H1 (cell line): ENCODE results near the gene TMEM114. TPM values are rescaled to one million over a fixed set of nuclear protein-coding genes. Genes with fewer than 3 reads are reported as not detected.

Experiments
- CTCF ChIA-PET: fragments of 300-600 bp; sonication (Branson Sonifier 250); formaldehyde crosslinking; loops from one replicate; lab custom pipeline; 2021; ENCODE audit not compliant: partially characterized antibody; lab: Charles Lee
- POLR2A ChIA-PET: fragments of 300-600 bp; sonication (Branson Sonifier 250); formaldehyde crosslinking; loops from one replicate; lab custom pipeline; 2021; ENCODE audit warnings: inconsistent platforms; ENCODE audit not compliant: partially characterized antibody; lab: Charles Lee
- DNase-seq, 2 experiments: peaks; one replicate each; pipeline versions ENCODE4 v3.0.0 to v3.0.0-alpha.2; 2010 to 2022; ENCODE audit warnings: low spot score in 2 of 2, low read depth in 1 of 2, mixed read lengths in 1 of 2
- FAIRE-seq: peaks from 2 replicates; lab custom pipeline; 2011; peaks lifted over from hg19 to GRCh38; lab: Jason Lieb, UNC
- H2AFZ ChIP-seq: 2 replicates; pipeline ENCODE4 v1.8.1; 2012; ENCODE audit warnings: low read length, inconsistent platforms
- H2AK5ac ChIP-seq: 2 replicates; pipeline ENCODE4 v1.6.1; 2013; ENCODE audit warnings: low read depth, low read length
- H2BK120ac ChIP-seq: replicated peaks from 2 replicates; pipeline ENCODE3; 2013; ENCODE audit warnings: low read depth, low read length, inconsistent platforms
- H2BK12ac ChIP-seq: 2 replicates; pipeline ENCODE4 v1.6.1; 2013; ENCODE audit warnings: low read depth, low read length
- H2BK15ac ChIP-seq: 2 replicates; pipeline ENCODE4 v1.6.1; 2013; ENCODE audit warnings: low read length
- H2BK20ac ChIP-seq: 2 replicates; pipeline ENCODE4 v1.6.1; 2013; ENCODE audit warnings: low read length
- H2BK5ac ChIP-seq: 2 replicates; pipeline ENCODE4 v1.6.1; 2013; ENCODE audit warnings: low read depth, low read length
- H3K14ac ChIP-seq: 2 replicates; pipeline ENCODE4 v1.6.1; 2013; ENCODE audit warnings: inconsistent platforms; ENCODE audit not compliant: insufficient read length
- H3K18ac ChIP-seq: 2 replicates; pipeline ENCODE4 v1.6.1; 2013; ENCODE audit warnings: low read length; ENCODE audit errors: extremely low read depth
- H3K23ac ChIP-seq: 2 replicates; pipeline ENCODE4 v1.6.1; 2013; ENCODE audit warnings: inconsistent platforms; ENCODE audit not compliant: insufficient read length
- H3K23me2 ChIP-seq: 2 replicates; pipeline ENCODE4 v1.6.1; 2013; ENCODE audit warnings: low read depth, low read length
- H3K27ac ChIP-seq: 2 replicates; pipeline ENCODE4 v1.6.1; 2011; ENCODE audit warnings: low read depth, low read length, inconsistent platforms
- H3K27me3 ChIP-seq, 4 experiments: replicated peaks in 1 of 4; 1 replicate in 1 of 4; 2 replicates in 3 of 4; pipeline versions ENCODE4 v1.6.1 to v1.8.1; 2011 to 2013; ENCODE audit warnings: low read length in 3 of 4, mild to moderate bottlenecking in 3 of 4, inconsistent platforms in 2 of 4, mixed read lengths in 2 of 4, moderate library complexity in 1 of 4; ENCODE audit not compliant: control insufficient read depth in 3 of 4, insufficient read depth in 3 of 4; ENCODE audit errors: extremely low read depth in 1 of 4
- H3K36me3 ChIP-seq, 4 experiments: 2 replicates each; pipeline versions ENCODE4 v1.6.1 to v1.8.1; 2011 to 2013; ENCODE audit warnings: mild to moderate bottlenecking in 4 of 4, low read length in 3 of 4, moderate library complexity in 2 of 4, control low read depth in 1 of 4, inconsistent platforms in 1 of 4; ENCODE audit not compliant: insufficient read depth in 4 of 4, control insufficient read depth in 2 of 4
- H3K4ac ChIP-seq: replicated peaks from 2 replicates; pipeline ENCODE3; 2013; ENCODE audit warnings: low read length, low read depth, mixed read lengths, inconsistent platforms; ENCODE audit not compliant: insufficient read length
- H3K4me1 ChIP-seq, 4 experiments: replicated peaks in 1 of 4; 1 replicate in 1 of 4; 2 replicates in 3 of 4; pipeline versions ENCODE4 v1.6.1 to v1.8.1; 2011 to 2013; ENCODE audit warnings: low read length in 3 of 4, inconsistent platforms in 2 of 4, mixed read lengths in 1 of 4; ENCODE audit not compliant: insufficient read depth in 4 of 4, control insufficient read depth in 3 of 4
- H3K4me2 ChIP-seq, 2 experiments: 2 replicates each; pipeline versions ENCODE4 v1.6.1 to v1.8.1; 2011 to 2013; ENCODE audit warnings: low read depth in 2 of 2, low read length in 2 of 2, control low read depth in 1 of 2, inconsistent platforms in 1 of 2, mild to moderate bottlenecking in 1 of 2; ENCODE audit not compliant: insufficient read depth in 1 of 2
- H3K4me3 ChIP-seq, 4 experiments: fragments of 200-600, 300-600 bp in 1 of 4; sonication (generic), shearing (Covaris generic), sonication (Bioruptor Twin) in 1 of 4; 2 replicates each; pipeline versions ENCODE4 v1.5.1 to v1.8.1; 2011 to 2016; ENCODE audit warnings: low read length in 4 of 4, low read depth in 3 of 4, control low read depth in 2 of 4, inconsistent platforms in 2 of 4, mild to moderate bottlenecking in 2 of 4, mixed read lengths in 1 of 4, moderate library complexity in 1 of 4; ENCODE audit not compliant: insufficient read depth in 2 of 4; ENCODE audit errors: extremely low read depth in 1 of 4
- H3K56ac ChIP-seq: replicated peaks from 2 replicates; pipeline ENCODE3; 2013; ENCODE audit warnings: low read depth, mild to moderate bottlenecking, mixed read lengths, low read length, inconsistent platforms; ENCODE audit not compliant: insufficient read length
- H3K79me1 ChIP-seq: 2 replicates; pipeline ENCODE4 v1.6.1; 2013; ENCODE audit warnings: low read depth, low read length, control low read depth
- H3K79me2 ChIP-seq, 2 experiments: 2 replicates each; pipeline versions ENCODE4 v1.6.1 to v1.8.1; 2012 to 2013; ENCODE audit warnings: low read length in 2 of 2, mild to moderate bottlenecking in 2 of 2, inconsistent platforms in 1 of 2; ENCODE audit not compliant: insufficient read depth in 2 of 2, control insufficient read depth in 1 of 2
- H3K9ac ChIP-seq, 4 experiments: replicated peaks in 1 of 4; 1 replicate in 1 of 4; 2 replicates in 3 of 4; pipeline versions ENCODE4 v1.6.1 to v1.8.1; 2011 to 2013; ENCODE audit warnings: low read depth in 3 of 4, low read length in 3 of 4, control low read depth in 2 of 4, mild to moderate bottlenecking in 2 of 4, moderate library complexity in 2 of 4, inconsistent platforms in 1 of 4; ENCODE audit errors: extremely low read depth in 1 of 4
- H3K9me3 ChIP-seq, 2 experiments: 2 replicates each; pipeline versions ENCODE4 v1.6.1 to v1.8.1; 2012 to 2013; ENCODE audit warnings: mild to moderate bottlenecking in 2 of 2, moderate library complexity in 2 of 2, control low read depth in 1 of 2, inconsistent platforms in 1 of 2, low read depth in 1 of 2, low read length in 1 of 2, mixed read lengths in 1 of 2; ENCODE audit not compliant: insufficient read depth in 2 of 2
- H4K20me1 ChIP-seq, 2 experiments: replicated peaks in 1 of 2; 2 replicates each; pipeline versions ENCODE3 to v1.8.1; 2011 to 2013; ENCODE audit warnings: inconsistent platforms in 2 of 2, low read length in 2 of 2, mild to moderate bottlenecking in 1 of 2; ENCODE audit not compliant: insufficient read depth in 2 of 2, control insufficient read depth in 1 of 2
- H4K5ac ChIP-seq: 2 replicates; pipeline ENCODE4 v1.6.1; 2013; ENCODE audit warnings: low read length, low read depth, mixed read lengths, inconsistent platforms; ENCODE audit not compliant: insufficient read length
- H4K8ac ChIP-seq: 2 replicates; pipeline ENCODE4 v1.8.0; 2013; ENCODE audit warnings: mild to moderate bottlenecking, moderate library complexity, low read length, inconsistent platforms; ENCODE audit not compliant: insufficient read depth; ENCODE audit errors: extremely low read depth
- H4K91ac ChIP-seq: replicated peaks from 2 replicates; pipeline ENCODE3; 2013; ENCODE audit warnings: low read length, mixed read lengths, inconsistent platforms; ENCODE audit not compliant: insufficient read length
- CHD2 ChIP-seq: IDR thresholded peaks from 2 replicates; pipeline ENCODE4 v1.6.1; 2012; ENCODE audit warnings: low read length, improper control_type of control experiment
- TBP ChIP-seq: IDR thresholded peaks from 2 replicates; pipeline ENCODE4 v1.6.1; 2011; ENCODE audit warnings: low read depth, low read length, improper control_type of control experiment
- WGBS, 2 experiments: shearing (Covaris generic) in 1 of 2; methylation state at CpG; one replicate each; pipeline versions ENCODE4 v1.1.6 to v1.1.7; 2013 to 2015; ENCODE audit warnings: low lambda C conversion rate in 2 of 2, mixed read lengths in 2 of 2, inconsistent platforms in 1 of 2, low coverage in 1 of 2, missing lambda C conversion rate in 1 of 2; ENCODE audit not compliant: insufficient replicate concordance in 2 of 2, insufficient coverage in 1 of 2, insufficient read length in 1 of 2; ENCODE audit errors: extremely low coverage in 1 of 2, missing lambda C conversion rate in 1 of 2; 5-methylcytosine and 5-hydroxymethylcytosine counted together
- polyA plus RNA-seq, 7 experiments: library from polyadenylated mRNA; depleted of rRNA in 3 of 7; stranded (reverse) in 5 of 7; unstranded in 2 of 7; fragments of >200 nt in 5 of 7; fragments of 200-250 nt in 2 of 7; gene quantifications; 1 replicate in 5 of 7; 2 replicates in 1 of 7; 4 replicates in 1 of 7; pipeline versions ENCODE4 v1.2.1 to v1.2.3, GENCODE V29; 2011 to 2013; ENCODE audit warnings: missing spikeins in 2 of 7, mixed read lengths in 2 of 7
- total RNA-seq: library from RNA; stranded (reverse); fragmentation: NEBNext Ultra II Directional; extraction: Animal tissue kit (Norgen Biotek cat#: 25700); gene quantifications from 2 replicates; pipeline ENCODE4 v1.2.1, GENCODE V29; 2021

The TMEM114 gene
- total and polyA plus RNA-seq, 2 of the 8 experiments (the other 6 are each of a cell fraction or from before 2014, with no cell fraction given), result 1.6 to 2.9 TPM

DNA sequence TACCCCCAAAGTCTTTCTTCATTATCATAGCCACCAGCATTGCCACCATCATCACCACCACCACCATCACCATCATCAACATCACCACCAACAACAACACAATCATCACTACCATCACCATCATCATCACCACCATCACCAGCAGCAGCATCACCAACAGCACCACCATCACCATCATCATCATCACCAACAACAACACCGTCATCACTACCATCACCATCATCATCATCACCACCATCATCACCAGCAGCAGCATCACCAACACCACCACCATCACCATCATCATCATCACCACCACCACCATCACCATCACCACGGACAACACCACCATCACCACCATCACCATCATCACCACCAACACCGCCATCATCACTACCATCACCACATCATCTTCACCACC is 500 bp upstream of the TMEM114 start:
- POLR2A ChIA-PET, result interaction anchor here (1.2 kb wide), 1 partner anchor 31 kb away, joined by 4 read pairs; no protein-coding TSS in a partner anchor
- peak overlapping the region in 1 of 4 experiments; percentile 18; a peak in 1 of 7 replicates for H3K9ac ChIP-seq
- H3K4me1 ChIP-seq, result peaks cover 0 to 12% (median 5%) of the 10 kb centered on the region in 4 experiments; a peak in 3 of 7 replicates
- peaks cover 25% of the 10 kb centered on the region for H3K23me2 ChIP-seq
- no peak overlapping the region; the same call in 1 of the 2 replicates for H4K8ac ChIP-seq
- no peak overlapping the region for H3K4ac ChIP-seq
- peak overlapping the region; percentile 87; the same call in 1 of the 2 replicates for H2BK12ac ChIP-seq
- no peak overlapping the region for H2BK120ac ChIP-seq
- H3K27me3 ChIP-seq, result peaks cover 10 to 33% (median 21%) of the 10 kb centered on the region in 4 experiments
- H3K4me2 ChIP-seq, result peak overlapping the region; percentile 89 to 100; a peak in 2 of 4 replicates
- no peak overlapping the region for H3K27ac ChIP-seq
- DNase-seq (no peak), FAIRE-seq (no peak)
- no peak overlapping the region for H4K5ac ChIP-seq
- peak overlapping the region; percentile 89 for H2BK15ac ChIP-seq
- no peaks in the 10 kb centered on the region for H3K79me2 ChIP-seq
- H4K91ac ChIP-seq, result no peak overlapping the region
- CTCF ChIA-PET, result interaction anchor here (2.6 to 12.4 kb wide), 2 partner anchors 20 to 46 kb away, joined by 18 to 162 read pairs; no protein-coding TSS in a partner anchor
- whole genome bisulfite sequencing, 2 experiments, result 87% methylated on average over 3 of the region's 3 CpGs; no CpG with 5 or more reads in 1 of the 2 experiments
- H3K36me3 ChIP-seq, result no peaks in the 10 kb centered on the region
- no peaks in the 10 kb centered on the region for H3K79me1 ChIP-seq
- peaks cover 0 to 7% of the 10 kb centered on the region in 2 experiments for H4K20me1 ChIP-seq
- H3K4me3 ChIP-seq, result peak overlapping the region in 1 of 4 experiments; percentile 69; a peak in 1 of 8 replicates
- peaks cover 0 to 4% of the 10 kb centered on the region in 2 experiments; a peak in 1 of 4 replicates for H3K9me3 ChIP-seq
- no peak overlapping the region for H3K23ac ChIP-seq
- peak overlapping the region; percentile 94 for H3K56ac ChIP-seq
- 0 out of 2 replicates have a peak overlapping the region, but pooled peaks have one; percentile 15 for H2BK20ac ChIP-seq
- no peak overlapping the region for H3K18ac ChIP-seq
- H2AFZ ChIP-seq, result no peak overlapping the region
- H3K14ac ChIP-seq, result no peak overlapping the region
- H2AK5ac ChIP-seq, result peak overlapping the region; percentile 98
- H2BK5ac ChIP-seq, result no peak overlapping the region
- TF ChIP-seq TBP (no peak), CHD2 (no peak)
